Large intestine (tissue), 3 donors: ENCODE results near the gene TMEM131. TPM values are rescaled to one million over a fixed set of nuclear protein-coding genes. Genes with fewer than 3 reads are reported as not detected.

Experiments
- DNase-seq, 2 donors: peaks; one replicate each; pipeline versions ENCODE4 v3.0.0 to v3.0.0-alpha.2; 2013
- H3K27ac ChIP-seq: one replicate; pipeline ENCODE4 v1.5.1; 2013; ENCODE audit warnings: low read length
- H3K27me3 ChIP-seq: 2 replicates; pipeline ENCODE4 v1.6.1; 2013; ENCODE audit warnings: low read length; ENCODE audit not compliant: control insufficient read depth, insufficient read depth
- H3K36me3 ChIP-seq: 2 replicates; pipeline ENCODE4 v1.6.1; 2013; ENCODE audit warnings: low read length; ENCODE audit not compliant: control insufficient read depth, insufficient read depth
- H3K4me1 ChIP-seq: one replicate; pipeline ENCODE4 v1.6.1; 2013; ENCODE audit warnings: low read length; ENCODE audit not compliant: control insufficient read depth, insufficient read depth
- H3K4me3 ChIP-seq: one replicate; pipeline ENCODE4 v1.5.1; 2013; ENCODE audit warnings: low read length
- H3K9me3 ChIP-seq: one replicate; pipeline ENCODE4 v1.6.1; 2013; ENCODE audit warnings: mild to moderate bottlenecking, low read depth, low read length, moderate library complexity; ENCODE audit not compliant: control insufficient read depth
- WGBS: methylation state at CpG from one replicate; pipeline ENCODE4 v1.1.5; 2013; ENCODE audit warnings: low lambda C conversion rate; ENCODE audit not compliant: insufficient coverage; 5-methylcytosine and 5-hydroxymethylcytosine counted together
- polyA plus RNA-seq: library from polyadenylated mRNA; unstranded; fragments of 120-200 nt; gene quantifications from one replicate; pipeline ENCODE4 v1.2.1, GENCODE V29; 2013

TMEM131 gene
- polyA plus RNA-seq, 1 donor, result 41.2 TPM

DNA sequence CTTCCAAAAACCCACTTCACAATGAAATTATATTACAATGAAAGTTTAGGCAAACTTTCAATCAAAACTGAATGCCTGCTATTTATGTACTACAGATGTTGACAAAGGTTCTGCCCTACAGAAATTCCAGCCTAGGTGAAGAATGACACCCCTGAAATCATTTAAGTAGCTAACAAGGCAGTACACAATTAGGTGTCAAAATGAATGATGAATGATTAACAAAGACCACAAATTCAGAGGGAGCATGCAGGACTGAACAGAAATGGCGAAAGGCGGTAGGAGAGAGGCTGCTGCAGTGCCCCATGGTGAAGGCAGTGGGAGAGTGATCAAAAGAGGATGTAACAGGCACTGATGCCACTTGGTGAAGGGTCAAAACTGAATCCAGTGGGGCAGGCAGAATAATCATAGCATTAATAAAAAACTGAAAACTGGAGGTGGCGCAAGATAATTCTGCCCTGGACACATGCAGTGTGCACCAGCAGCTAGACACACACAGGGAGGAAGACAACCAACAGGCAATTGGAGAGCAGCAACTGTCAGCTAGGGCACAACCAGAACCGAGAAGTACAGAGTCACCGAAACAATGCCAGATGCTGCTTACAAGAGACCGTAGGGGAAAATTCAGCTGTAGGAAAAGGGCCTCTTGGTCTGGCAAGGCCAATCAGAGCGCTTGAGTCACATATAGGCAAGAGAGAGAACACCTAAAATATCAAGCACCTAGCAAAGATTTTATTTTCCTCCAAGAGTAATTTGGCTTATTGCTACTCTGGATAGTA lies 4.5 kb downstream of the TMEM131 start:
- Histone ChIP-seq H3K4me3 (no peak overlapping the region), H3K27ac (no peak overlapping the region), H3K27me3 (no peaks in the 10 kb centered on the region), H3K9me3 (peaks cover 5% of the 10 kb centered on the region), H3K36me3 (no peaks in the 10 kb centered on the region), H3K4me1 (peaks cover 6% of the 10 kb centered on the region)
- no peak for DNase-seq
- 100% methylated on average over 3 of the region's 7 CpGs for WGBS

DNA sequence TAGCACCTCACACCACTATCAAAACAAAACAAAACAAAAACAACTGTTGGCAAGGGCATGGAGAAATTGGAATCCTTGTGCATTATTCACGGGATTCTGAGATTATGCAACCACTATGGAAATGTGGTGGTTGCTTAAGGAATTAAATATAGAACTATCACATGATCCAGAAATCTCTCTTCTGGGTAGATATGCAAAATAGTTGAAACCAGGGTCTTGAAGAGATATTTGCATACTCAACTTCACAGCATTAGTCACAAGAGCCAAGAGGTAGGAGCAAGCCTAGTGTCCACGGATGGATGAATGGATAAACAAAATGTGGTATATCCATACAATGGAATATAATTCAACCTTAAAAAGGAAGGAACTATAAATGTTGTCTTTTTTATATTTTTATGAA lies 7.0 kb downstream of the TMEM131 start:
- H3K27ac ChIP-seq, result no peak overlapping the region
- DNase-seq, result no peak
- peaks cover 14% of the 10 kb centered on the region for H3K4me1 ChIP-seq
- 80% methylated on average over 1 of the region's 2 CpGs for WGBS
- H3K27me3 ChIP-seq, result no peaks in the 10 kb centered on the region
- no peak overlapping the region for H3K4me3 ChIP-seq
- peaks cover 5% of the 10 kb centered on the region for H3K9me3 ChIP-seq
- H3K36me3 ChIP-seq, result no peaks in the 10 kb centered on the region

DNA sequence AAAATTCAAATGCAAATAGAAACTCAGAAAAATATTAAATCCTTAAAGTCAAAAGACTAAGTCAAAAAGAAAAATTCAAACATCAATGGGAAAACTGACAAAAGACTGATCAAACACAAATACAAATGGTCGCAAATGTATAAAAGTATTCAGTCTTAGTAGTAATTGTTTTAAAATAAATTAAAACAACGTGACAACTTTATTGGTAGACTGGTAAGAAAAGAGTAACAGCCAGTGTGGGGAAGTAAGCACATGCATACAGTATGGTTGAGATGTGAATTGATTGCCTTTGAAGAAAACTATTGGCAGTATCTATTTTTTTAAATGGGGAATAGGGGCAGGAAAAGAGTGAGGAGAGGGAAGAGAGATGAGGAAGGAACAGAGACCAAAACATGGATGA lies 9.8 kb downstream of the TMEM131 start:
- H3K4me3 ChIP-seq, result no peak overlapping the region
- no peak overlapping the region for H3K27ac ChIP-seq
- no peaks in the 10 kb centered on the region for H3K27me3 ChIP-seq
- H3K9me3 ChIP-seq, result peaks cover 5% of the 10 kb centered on the region
- 100% methylated on average over 2 of the region's 2 CpGs for WGBS
- peaks cover 14% of the 10 kb centered on the region for H3K4me1 ChIP-seq
- no peaks in the 10 kb centered on the region for H3K36me3 ChIP-seq
- DNase-seq, result no peak

DNA sequence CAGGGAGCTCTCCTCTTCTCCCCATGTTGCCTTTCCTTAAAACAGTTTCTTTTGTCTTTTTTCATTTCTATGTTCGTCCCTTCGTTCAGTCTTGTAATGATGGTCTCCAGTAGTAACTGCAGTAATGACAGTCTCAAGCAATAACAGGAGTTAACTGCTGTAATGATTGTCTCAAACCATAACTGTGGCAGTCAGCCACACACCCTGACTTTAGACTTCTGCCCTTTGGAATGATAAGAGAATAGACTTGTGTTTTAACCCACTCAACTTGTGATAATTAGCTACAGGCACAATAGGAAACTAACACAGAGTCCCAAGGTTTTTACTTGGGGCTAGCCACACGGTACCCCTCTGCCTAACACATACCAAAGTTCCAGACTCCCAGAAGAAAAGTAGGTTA lies 12.1 kb downstream of the TMEM131 start:
- DNase-seq, result peak; percentile 80 to 90
- Histone ChIP-seq H3K27ac (peak overlapping the region; percentile 77), H3K36me3 (no peaks in the 10 kb centered on the region), H3K9me3 (peaks cover 8% of the 10 kb centered on the region), H3K4me3 (peak overlapping the region; percentile 28), H3K4me1 (peaks cover 8% of the 10 kb centered on the region), H3K27me3 (no peaks in the 10 kb centered on the region)
- WGBS, result 0% methylated on average over 2 of the region's 3 CpGs

DNA sequence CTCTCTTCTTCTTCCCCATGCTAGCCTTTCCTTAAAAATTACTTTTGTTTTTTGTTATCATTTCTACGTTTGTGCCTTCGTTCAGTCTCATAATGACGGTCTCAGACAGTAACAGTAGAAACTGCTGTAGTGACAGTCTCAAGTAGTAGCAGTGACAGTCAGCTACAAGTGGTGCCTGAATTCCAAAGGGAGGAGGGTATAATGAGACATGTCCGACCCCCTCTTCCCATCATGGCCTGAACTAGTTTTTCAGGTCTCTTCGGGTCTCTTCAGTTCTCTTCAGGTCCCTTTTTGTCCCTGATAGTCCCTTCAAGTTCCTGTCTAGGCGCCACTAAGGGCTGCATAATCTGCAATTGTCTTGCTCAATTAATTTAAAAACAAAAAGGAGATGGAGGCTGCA lies 12.6 kb downstream of the TMEM131 start:
- 71% methylated on average over 3 of the region's 6 CpGs for WGBS
- Histone ChIP-seq H3K36me3 (no peaks in the 10 kb centered on the region), H3K4me3 (peak overlapping the region; percentile 28), H3K27ac (peak overlapping the region; percentile 77), H3K9me3 (peaks cover 4% of the 10 kb centered on the region), H3K4me1 (peaks cover 8% of the 10 kb centered on the region), H3K27me3 (no peaks in the 10 kb centered on the region)
- DNase-seq, result peak in 1 of 2 donors; percentile 24

DNA sequence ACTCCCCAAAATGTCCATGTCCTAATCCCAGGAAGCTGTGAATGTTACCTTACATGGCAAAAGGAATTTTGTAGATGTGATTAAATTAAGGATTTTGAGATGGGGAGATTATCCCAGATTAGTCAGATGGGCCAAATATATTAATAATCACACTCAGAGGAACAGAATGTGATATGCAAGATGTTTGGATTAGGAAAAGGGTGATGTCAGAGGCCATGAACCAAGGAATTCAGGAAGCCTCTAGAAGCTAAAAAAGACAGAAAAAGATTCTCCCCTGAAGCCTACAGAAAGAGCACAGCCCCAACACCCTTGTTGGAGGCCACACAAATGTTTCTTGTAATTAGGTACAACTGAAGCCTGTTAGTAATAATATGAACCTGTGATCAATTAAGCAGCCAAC lies 13.1 kb downstream of the TMEM131 start:
- no peak overlapping the region for H3K4me3 ChIP-seq
- no peaks in the 10 kb centered on the region for H3K36me3 ChIP-seq
- H3K4me1 ChIP-seq, result peaks cover 8% of the 10 kb centered on the region
- no peak for DNase-seq
- no peaks in the 10 kb centered on the region for H3K27me3 ChIP-seq
- peak overlapping the region; percentile 77 for H3K27ac ChIP-seq
- H3K9me3 ChIP-seq, result peaks cover 4% of the 10 kb centered on the region

DNA sequence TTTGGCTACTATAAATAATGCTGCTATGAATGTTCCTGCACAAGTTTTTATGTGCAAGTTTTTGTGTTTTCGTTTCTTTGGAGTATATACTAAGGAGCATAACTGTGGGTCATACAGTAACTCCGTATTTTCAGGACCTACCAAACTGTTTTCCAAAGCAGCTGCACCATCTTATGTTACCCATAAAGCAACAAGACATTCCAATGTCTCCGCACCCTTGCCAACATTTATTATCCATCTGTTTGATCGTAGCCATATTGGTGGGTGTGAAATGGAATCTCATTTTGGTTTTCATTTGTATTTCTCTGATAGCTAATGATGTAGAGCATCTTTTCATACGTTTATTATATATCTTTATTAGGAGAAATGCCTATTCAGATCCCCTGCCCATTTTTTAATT lies 13.8 kb downstream of the TMEM131 start:
- H3K36me3 ChIP-seq, result no peaks in the 10 kb centered on the region

DNA sequence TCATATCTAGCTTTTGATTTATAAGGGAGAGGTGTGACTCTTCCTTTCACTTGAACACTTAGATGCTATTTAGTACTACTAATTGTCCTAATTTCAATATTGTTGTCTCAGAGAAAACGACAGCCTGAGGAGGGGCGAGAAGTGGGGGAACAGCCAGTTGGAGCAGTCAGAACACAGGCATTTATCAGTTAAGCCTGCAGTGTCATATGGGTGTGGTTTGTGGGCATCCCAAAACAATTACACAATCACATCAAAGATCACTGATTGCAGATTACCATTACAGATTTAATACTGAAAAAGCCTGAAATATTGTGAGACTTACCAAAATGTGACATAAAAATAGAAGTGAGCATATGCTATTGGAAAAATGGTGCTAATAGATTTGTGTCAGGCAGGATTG lies 15.8 kb downstream of the TMEM131 start:
- no peak overlapping the region for H3K27ac ChIP-seq
- peaks cover 6% of the 10 kb centered on the region for H3K4me1 ChIP-seq
- H3K9me3 ChIP-seq, result peaks cover 6% of the 10 kb centered on the region
- 100% methylated on average over 2 of the region's 2 CpGs for WGBS
- H3K27me3 ChIP-seq, result no peaks in the 10 kb centered on the region
- H3K36me3 ChIP-seq, result no peaks in the 10 kb centered on the region
- H3K4me3 ChIP-seq, result no peak overlapping the region
- no peak for DNase-seq

More for the DNA sequence above, 13.8 kb downstream of the TMEM131 start:
- H3K27me3 ChIP-seq, result no peaks in the 10 kb centered on the region
- 100% methylated on average over 3 of the region's 5 CpGs for WGBS
- H3K4me3 ChIP-seq, result no peak overlapping the region
- peaks cover 4% of the 10 kb centered on the region for H3K9me3 ChIP-seq
- H3K27ac ChIP-seq, result no peak overlapping the region
- peaks cover 8% of the 10 kb centered on the region for H3K4me1 ChIP-seq
- DNase-seq, result no peak

DNA sequence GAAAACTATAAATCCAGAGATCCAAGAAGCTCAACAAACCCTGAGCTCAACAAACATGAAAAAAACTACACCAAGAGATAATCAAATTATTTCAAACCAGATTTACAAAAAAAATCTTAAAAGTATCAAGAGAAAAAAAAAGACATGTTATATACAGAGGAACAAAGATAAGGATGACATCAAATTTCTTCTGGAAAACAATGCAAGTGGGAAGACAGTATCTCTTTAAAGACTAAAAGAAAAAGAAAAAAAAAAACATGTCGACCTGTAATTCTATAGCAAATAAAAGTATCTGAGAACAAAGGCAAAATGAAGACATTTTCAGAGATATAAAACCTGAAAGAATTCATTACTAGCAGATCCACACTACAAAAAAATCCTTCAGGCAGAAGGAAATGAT lies 21.3 kb downstream of the TMEM131 start:
- H3K27ac ChIP-seq, result no peak overlapping the region
- H3K9me3 ChIP-seq, result peaks cover 18% of the 10 kb centered on the region
- H3K27me3 ChIP-seq, result no peaks in the 10 kb centered on the region
- DNase-seq, result no peak
- no peaks in the 10 kb centered on the region for H3K36me3 ChIP-seq
- H3K4me3 ChIP-seq, result no peak overlapping the region
- WGBS, result 100% methylated on average over 1 of the region's 1 CpG
- peaks cover 6% of the 10 kb centered on the region for H3K4me1 ChIP-seq

DNA sequence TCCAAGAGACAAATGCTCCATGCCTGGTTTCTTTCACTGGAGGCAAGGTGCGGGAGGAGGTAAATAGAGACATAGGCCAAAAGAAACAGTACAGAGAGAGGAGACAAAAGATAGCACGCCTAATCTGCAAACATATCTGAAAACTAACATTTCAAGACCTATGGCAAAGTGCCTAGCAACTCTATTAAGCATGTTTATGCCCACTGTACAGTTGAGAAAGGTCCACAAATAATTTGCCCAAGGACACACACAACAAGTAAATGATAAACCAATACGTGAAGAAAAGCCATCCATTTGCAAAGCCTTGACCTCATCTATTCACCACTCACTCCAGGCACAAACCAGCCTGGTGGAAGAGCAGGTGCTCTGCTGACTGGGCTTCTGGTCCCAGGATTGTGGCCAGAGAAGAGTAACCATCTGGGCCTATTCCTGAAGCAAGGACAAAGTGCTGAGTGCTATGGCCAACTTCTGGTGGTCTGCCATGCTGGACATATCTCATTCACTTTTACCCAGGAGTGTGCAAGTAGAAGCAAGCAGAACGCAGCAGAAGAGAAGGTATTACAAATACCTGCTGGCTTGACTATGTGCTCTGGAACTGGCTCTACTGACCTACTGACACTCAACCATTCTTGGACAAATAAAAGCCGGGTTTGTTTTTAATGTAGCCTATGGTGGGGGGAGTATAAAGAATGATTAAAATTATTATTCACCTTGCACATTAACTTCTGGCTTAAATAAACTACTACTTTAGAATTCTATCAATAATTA lies 25.3 kb downstream of the TMEM131 start:
- 67% methylated on average over 2 of the region's 5 CpGs for WGBS
- Histone ChIP-seq H3K4me3 (no peak overlapping the region), H3K36me3 (no peaks in the 10 kb centered on the region), H3K9me3 (peaks cover 15% of the 10 kb centered on the region), H3K27me3 (no peaks in the 10 kb centered on the region), H3K4me1 (peaks cover 27% of the 10 kb centered on the region), H3K27ac (no peak overlapping the region)
- no peak for DNase-seq
